Skin epidermis (tissue), 12 donors: ENCODE data around the gene GUCY1A2.

ENCODE experiments used
- H3K27ac ChIP-seq, 21 experiments: fragments of 200-600 bp; sonication (generic) in 11 of 21; one replicate each; pipeline ENCODE4 v1.5.0; 2020; ENCODE audit warnings: mild to moderate bottlenecking in 3 of 21, inconsistent platforms in 2 of 21, moderate library complexity in 2 of 21
- H3K4me3 ChIP-seq, 7 experiments: fragments of 200-600 bp; sonication (generic) in 2 of 7; one replicate each; pipeline ENCODE4 v1.5.0; 2020; ENCODE audit warnings: inconsistent platforms in 2 of 7, mild to moderate bottlenecking in 2 of 7, moderate library complexity in 1 of 7

GUCY1A2 gene

DNA sequence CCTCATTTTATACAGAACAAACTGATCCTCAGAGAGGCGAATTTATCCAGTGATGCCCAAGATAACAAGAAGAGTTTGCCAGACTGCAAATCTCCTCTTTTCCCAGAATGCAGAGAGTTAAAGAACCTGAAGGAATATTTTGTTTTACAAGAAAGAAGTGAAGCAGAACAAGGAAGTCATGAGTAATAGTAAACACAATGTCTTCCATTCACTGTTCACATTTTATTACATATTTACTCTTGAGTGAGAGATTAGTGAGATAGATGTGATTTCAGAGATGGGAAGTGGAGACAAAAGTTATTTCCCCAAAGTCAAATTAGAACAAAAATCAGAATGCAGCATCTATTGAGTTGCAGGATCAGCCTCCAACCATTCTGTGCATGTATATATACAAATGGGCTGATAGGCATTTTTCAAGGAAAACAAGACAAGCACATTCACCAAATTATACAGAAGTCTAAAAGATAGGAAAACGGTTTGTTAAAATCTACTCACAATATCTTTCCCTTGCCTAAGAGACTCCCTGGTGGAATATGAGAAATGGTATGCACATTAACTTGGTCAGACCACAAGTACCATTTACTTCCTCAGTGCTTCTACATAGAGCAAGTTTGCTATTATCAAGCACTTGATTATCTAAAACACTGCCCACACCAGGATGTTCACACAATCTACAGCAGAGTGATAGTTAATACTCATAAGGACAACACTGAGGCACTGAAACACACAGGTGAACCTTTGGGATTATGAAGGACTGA lies 12.0 kb downstream of the GUCY1A2 start:
- Histone ChIP-seq H3K4me3 (no peak overlapping the region), H3K27ac (no peak overlapping the region)

- H3K27ac ChIP-seq: no peak overlapping the region
- H3K4me3 ChIP-seq: no peak overlapping the region
Observed at GRCh38 chr11:106999196-106999595, 19.1 kb downstream of the GUCY1A2 start.

GRCh38 chr11:106998916-106999188 lies 19.4 kb downstream of the GUCY1A2 start:
- Histone ChIP-seq H3K27ac (no peak overlapping the region), H3K4me3 (no peak overlapping the region)

- Histone ChIP-seq H3K27ac (no peak overlapping the region), H3K4me3 (no peak overlapping the region)
Observed at GRCh38 chr11:106998116-106998915, 20.0 kb downstream of the GUCY1A2 start.

DNA sequence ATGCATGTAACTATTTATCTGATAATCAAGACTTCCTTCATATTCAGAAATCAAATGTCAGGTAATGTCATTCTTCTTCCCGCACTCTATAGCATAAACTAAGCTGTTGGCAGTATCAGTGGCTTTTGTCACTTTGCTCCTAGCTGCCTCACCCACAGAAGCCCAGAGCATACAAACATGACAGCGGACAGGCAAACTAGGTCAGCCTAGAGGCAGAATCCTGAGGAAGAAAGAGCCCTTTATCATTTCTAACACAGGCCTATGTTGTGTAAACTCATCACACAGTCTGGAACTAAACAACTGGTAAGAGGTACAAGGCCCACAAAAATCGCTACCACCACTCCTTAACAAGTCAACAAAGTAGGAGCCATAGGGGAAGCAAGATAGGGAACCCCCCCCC lies 21.0 kb downstream of the GUCY1A2 start:
- Histone ChIP-seq H3K4me3 (no peak overlapping the region), H3K27ac (no peak overlapping the region)

- Histone ChIP-seq H3K27ac (no peak overlapping the region), H3K4me3 (no peak overlapping the region)
Observed at GRCh38 chr11:106996691-106997090, 21.6 kb downstream of the GUCY1A2 start.

DNA sequence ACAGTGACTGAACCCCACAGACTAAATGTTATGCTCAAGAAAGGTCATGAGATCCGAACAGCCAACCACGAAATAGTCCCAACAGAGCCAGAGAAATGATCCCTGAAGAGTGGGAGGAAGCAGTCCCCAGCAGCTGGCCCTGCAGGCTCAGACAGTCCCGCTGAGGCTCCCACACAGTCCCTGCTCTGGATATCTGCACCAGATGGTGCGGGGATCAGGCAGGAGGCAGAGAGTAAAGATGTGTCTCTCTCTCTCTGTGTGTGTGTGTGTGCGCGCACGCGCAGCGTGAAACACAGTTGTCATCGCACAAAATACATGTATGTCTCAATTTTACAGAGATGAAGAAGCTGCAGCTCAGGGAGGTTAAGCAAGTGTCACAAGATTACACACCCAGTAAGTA lies 27.9 kb downstream of the GUCY1A2 start:
- Histone ChIP-seq H3K27ac (no peak overlapping the region), H3K4me3 (no peak overlapping the region)

GRCh38 chr11:106989078-106989455 lies 29.2 kb downstream of the GUCY1A2 start:
- Histone ChIP-seq H3K4me3 (no peak overlapping the region), H3K27ac (peak overlapping the region in 3 of 21 experiments; percentile 11 to 62 (median 59))

DNA sequence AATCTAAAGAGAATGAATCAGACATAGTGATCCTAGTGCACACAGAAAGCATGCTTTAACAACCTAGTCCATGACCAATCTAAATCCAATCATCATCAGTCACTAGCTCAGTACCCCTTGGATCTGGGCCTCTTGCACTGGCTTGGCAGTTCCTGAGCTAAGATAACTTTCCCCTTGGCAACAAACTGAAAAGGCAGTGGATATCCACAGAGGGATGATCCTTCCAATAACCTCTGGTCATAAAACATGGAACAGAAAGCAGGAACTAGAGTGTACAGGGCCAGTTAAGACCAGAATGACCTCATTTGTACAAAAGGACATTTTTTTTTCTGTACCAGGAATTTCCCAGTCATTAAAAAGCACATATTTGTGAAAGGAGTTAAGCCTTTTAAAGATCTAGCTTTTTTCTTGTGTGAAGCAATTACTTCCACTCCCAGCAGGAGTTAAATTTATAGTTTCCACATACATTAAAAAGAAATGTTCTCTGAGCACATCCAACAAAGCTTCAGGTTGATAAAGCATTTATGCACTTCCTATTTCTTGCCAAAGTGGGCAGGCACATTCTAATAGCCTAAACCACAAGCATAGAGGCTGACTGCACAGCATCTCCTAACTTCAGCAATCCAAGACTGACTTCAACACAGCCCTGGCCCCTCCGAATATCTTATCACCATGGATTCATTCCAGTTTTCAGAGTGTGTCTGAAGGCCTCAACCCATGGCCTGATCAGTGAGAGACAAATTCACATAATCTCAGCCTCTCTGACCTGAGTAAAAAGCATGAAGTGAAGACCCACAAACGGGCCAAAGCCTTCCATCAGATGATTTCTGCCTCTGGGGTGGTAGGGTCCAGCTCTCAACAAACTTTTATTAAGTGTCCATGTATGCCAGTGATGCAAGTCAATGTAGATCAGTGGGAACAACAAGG lies 29.9 kb downstream of the GUCY1A2 start:
- Histone ChIP-seq H3K27ac (peak overlapping the region in 6 of 21 experiments; percentile 1 to 62 (median 23)), H3K4me3 (no peak overlapping the region)

- Histone ChIP-seq H3K27ac (peak overlapping the region in 2 of 21 experiments; percentile 28 to 42), H3K4me3 (no peak overlapping the region)
Observed at GRCh38 chr11:106986673-106987072, 31.6 kb downstream of the GUCY1A2 start.

GRCh38 chr11:106986261-106986660 lies 32.0 kb downstream of the GUCY1A2 start:
- Histone ChIP-seq H3K4me3 (no peak overlapping the region), H3K27ac (peak overlapping the region in 1 of 21 experiments; percentile 42)

- no peak overlapping the region for H3K27ac ChIP-seq
- no peak overlapping the region for H3K4me3 ChIP-seq
Observed at GRCh38 chr11:106983991-106984390, 34.3 kb downstream of the GUCY1A2 start.

DNA sequence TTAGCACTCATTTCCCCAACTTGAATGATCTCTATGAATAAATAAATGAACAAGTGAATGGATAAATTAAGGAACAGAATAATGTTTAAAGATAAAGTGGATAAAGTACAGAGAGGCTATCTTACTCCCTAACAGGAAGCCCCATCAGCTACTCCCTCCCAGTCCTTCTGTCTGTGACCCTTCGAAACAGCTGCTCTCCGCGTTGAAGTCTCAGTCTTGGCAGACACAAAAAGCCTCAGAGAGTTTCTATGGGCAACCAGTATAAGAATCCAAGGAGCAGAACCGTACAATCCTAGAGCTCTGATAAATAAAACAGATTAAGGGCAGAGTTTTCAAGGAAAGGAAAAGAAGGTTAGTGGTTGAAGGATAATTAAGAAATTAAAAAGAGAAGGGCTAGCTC lies 35.0 kb downstream of the GUCY1A2 start:
- Histone ChIP-seq H3K27ac (no peak overlapping the region), H3K4me3 (no peak overlapping the region)

DNA sequence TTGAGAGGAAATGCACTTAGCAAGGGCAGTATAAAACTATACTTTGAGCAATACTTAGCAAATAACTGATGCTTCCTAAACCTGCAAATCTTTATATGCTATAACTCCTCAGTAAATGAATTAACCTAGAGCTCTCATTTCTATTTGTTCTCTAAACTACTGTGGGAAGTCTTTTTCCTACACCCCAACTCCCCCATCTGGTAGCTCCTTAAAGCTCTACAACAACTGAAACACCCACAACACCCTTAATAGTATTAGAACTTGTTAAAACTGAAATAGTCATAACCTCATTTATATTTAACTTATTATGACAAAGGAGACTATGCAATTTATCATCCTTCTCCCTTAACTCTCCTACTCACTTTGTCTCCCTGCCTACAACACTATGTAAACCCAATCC lies 43.4 kb downstream of the GUCY1A2 start:
- H3K27ac ChIP-seq: no peak overlapping the region

DNA sequence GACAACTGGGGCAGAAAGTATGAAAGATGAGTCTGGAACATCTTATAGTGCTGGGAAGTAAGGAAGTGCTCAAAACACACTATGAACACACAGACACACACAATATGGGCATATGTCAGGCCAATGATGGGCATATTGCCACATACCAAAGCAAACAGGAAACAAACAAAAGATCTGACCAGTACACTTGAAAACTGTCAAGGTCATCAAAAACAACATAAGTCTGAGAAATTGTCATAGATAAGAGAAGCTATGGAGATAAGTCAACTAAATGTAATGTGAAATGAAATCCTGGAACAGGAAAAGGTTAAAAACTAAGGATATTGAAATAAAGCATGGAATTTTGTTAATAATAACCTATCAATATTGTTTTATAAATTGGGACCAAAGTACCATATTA lies 46.4 kb downstream of the GUCY1A2 start:
- Histone ChIP-seq H3K4me3 (no peak overlapping the region), H3K27ac (no peak overlapping the region)

More for the DNA sequence above, 43.4 kb downstream of the GUCY1A2 start:
- H3K4me3 ChIP-seq: no peak overlapping the region

DNA sequence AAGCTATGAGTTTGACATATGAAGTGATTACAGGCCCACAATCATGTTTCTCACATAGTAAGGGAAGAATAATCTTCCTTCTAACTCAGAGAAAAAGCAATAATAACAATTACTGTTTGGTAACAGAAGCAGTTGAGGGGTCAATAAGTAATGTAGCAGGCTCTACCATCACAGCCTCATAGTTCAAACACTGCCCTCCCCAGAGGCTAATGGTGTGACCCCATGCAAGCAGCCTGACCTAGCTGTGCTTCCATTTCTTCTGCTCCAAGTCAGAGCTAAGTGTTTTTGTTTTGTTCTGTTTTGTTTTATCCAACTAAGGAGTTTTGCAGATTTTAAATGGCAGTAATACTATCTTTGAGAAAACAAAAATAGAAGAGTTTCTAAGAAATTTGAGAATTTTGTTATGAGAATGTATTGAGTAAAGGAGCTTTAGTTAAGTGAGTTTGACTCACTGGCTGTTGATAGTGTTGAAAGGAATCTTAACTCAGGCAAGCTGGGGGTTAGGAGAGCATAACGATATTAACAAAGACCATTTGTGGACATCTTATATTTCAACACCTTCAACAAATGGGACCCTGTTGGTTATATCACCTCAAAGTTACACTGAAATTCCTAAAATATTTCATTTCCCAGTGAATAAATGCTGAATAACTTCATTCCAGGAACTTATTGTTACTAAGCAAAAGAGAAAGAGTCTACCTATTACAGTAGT lies 48.5 kb downstream of the GUCY1A2 start:
- H3K4me3 ChIP-seq: no peak overlapping the region
- no peak overlapping the region for H3K27ac ChIP-seq

DNA sequence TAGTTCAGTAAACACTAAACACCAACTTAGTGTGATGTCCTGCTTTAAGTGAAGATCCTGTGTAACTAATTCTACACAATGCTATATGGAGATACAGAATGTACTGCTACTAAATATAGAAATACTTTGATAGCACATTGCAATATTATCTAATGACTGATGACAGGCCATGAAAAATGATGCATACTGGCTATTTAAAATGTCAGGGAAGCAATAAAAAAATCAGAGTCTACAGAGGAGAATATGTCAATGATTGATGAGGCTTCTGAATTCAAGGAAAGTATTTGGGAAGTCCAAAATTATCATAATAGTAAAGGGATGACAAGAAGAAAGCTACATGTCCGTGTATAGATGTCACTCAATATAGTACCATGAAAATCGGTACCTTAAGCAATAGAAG lies 55.3 kb downstream of the GUCY1A2 start:
- no peak overlapping the region for H3K4me3 ChIP-seq
- H3K27ac ChIP-seq: no peak overlapping the region

GRCh38 chr11:106961518-106961917 lies 56.8 kb downstream of the GUCY1A2 start:
- Histone ChIP-seq H3K27ac (peak overlapping the region in 1 of 21 experiments; percentile 48), H3K4me3 (no peak overlapping the region)

GRCh38 chr11:106961048-106961447 lies 57.2 kb downstream of the GUCY1A2 start:
- Histone ChIP-seq H3K27ac (peak overlapping the region in 1 of 21 experiments; percentile 48), H3K4me3 (no peak overlapping the region)

- Histone ChIP-seq H3K4me3 (no peak overlapping the region), H3K27ac (no peak overlapping the region)
Observed at GRCh38 chr11:106959800-106960199, 58.5 kb downstream of the GUCY1A2 start.
